ENCODE measurements around the gene ATP5ME. TPM values are rescaled to one million over a fixed set of nuclear protein-coding genes. Genes with fewer than 3 reads are reported as not detected.

The ATP5ME gene
- total RNA-seq, 1 experiment from 2014 or later, result 425 TPM

DNA sequence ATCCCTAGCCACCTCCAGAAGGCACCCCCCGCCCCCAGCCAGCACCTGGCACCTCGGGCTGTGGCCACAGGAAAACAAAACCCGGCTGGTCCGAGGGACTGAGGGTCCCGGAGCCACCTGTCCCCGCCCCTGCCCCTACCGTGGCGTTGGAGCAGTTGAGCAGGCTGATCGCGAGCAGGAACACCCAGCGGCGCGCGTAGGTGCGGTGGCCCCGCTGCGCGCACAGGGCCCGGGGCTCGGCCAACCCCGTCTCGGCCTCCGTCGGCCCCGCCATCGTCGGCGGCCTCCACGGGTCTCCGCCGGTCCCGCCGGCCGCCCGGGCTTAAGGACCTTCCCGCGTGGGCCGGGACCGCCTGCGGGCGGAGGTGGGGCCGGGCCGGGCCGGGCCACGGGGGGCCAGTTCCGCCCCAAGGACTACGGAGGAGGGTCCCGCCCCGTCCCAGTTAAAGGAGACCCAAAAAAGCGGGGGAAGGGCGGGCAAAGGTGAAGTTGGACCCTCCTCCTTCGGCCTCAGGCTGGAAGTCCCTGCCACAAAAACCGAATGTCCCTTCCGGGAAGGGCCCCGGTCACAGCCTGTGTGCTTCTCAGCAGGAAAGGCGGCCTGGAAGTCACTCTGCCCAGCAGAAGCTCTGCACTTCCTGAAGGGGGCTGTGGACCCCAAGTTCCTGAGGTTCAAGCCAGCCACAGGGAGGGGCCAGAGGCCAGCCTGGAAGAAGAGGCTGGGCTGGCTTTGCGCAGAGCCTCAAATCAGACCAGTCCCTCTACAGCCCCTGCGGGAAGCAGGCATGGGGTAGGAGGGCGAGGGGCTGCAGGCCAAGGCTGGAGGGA, 15.0 kb upstream of the ATP5ME start, which contains the start of gene SLC49A3:
SLC49A3 (minus strand) TSS at position 298 of the 828 bp plus-strand sequence; CDS start at position 274, 24 bp downstream.
- Histone ChIP-seq H4K5ac (ENCODE audit: insufficient read length, low read depth, low read length) (no peak within 1 kb of the TSS), H3K9ac (ENCODE audit: extremely low read depth, insufficient read length, low read length) (no peak within 1 kb of the TSS), H2BK5ac (ENCODE audit: insufficient read length, low read length) (no peak within 1 kb of the TSS), H3K27me3 (ENCODE audit: insufficient read depth, low read length) (no peaks in the 10 kb centered on the region), H2AK5ac (ENCODE audit: insufficient read length, low read length) (no peak within 1 kb of the TSS), H3K18ac (ENCODE audit: insufficient read length, low read depth, low read length) (peak within 1 kb of the TSS; percentile 3), H3K23me2 (ENCODE audit: insufficient read length, low read depth, low read length, poor library complexity, severe bottlenecking) (no peaks in the 10 kb centered on the region), H3K79me2 (ENCODE audit: insufficient read depth, low read length) (no peaks in the 10 kb centered on the region), H3K4me2 (ENCODE audit: insufficient read depth, insufficient read length, low read length) (peak within 1 kb of the TSS; percentile 20), H4K91ac (ENCODE audit: insufficient read length, low read depth, low read length) (no peak within 1 kb of the TSS), H4K8ac (replicated peaks; ENCODE audit: insufficient read length, low read depth, low read length) (no peak within 1 kb of the TSS), H3K9me3 (ENCODE audit: control insufficient read depth, low read depth, low read length) (no peaks in the 10 kb centered on the region), H2AFZ (ENCODE audit: low read length) (no peak within 1 kb of the TSS), H3K27ac (ENCODE audit: insufficient read length, low read depth, low read length) (no peak within 1 kb of the TSS), H3K79me1 (ENCODE audit: insufficient read depth, low read depth, low read length, poor library complexity, severe bottlenecking) (no peaks in the 10 kb centered on the region), H3K4me1 (ENCODE audit: insufficient read depth, low read length) (peaks cover 7% of the 10 kb centered on the region; the same call in 1 of the 2 replicates), H3K23ac (ENCODE audit: insufficient read length, low read depth, low read length) (no peak within 1 kb of the TSS), H2BK12ac (ENCODE audit: insufficient read length, low read depth, low read length) (no peak within 1 kb of the TSS), H2BK20ac (ENCODE audit: low read depth, low read length, poor library complexity, severe bottlenecking) (no peak within 1 kb of the TSS), H2BK120ac (ENCODE audit: low read depth, low read length, poor library complexity, severe bottlenecking) (no peak within 1 kb of the TSS), H3T11ph (ENCODE audit: low read length) (no peak within 1 kb of the TSS), H2BK15ac (ENCODE audit: low read depth, low read length) (no peak within 1 kb of the TSS), H3K14ac (ENCODE audit: insufficient read depth, low read length) (peak within 1 kb of the TSS; percentile 44; the same call in 1 of the 2 replicates), H4K20me1 (ENCODE audit: control insufficient read depth, insufficient read depth, insufficient read length) (no peaks in the 10 kb centered on the region), H3K56ac (ENCODE audit: insufficient read length, low read depth, low read length) (no peak within 1 kb of the TSS), H3K4ac (ENCODE audit: low read depth, low read length) (no peak within 1 kb of the TSS)
- Mint-ChIP-seq H3K9me3 (no peaks in the 10 kb centered on the region; a peak in 1 of 5 replicates), H3K36me3 (ENCODE audit: insufficient read depth in 1 of 3, low read depth in 3 of 3) (peaks cover 0 to 3% (median 0%) of the 10 kb centered on the region in 3 experiments; a peak in 1 of 7 replicates), H3K27ac (no peak within 1 kb of the TSS), H3K4me1 (peaks cover 15 to 38% of the 10 kb centered on the region in 2 experiments), H3K27me3 (ENCODE audit: low read depth) (peaks cover 6% of the 10 kb centered on the region), H3K4me3 (peak within 1 kb of the TSS; percentile 55 to 60)
- WGBS (ENCODE audit: extremely low coverage, insufficient read length, low lambda C conversion rate), result no CpG with 5 or more reads among the region's 59 CpGs
- DNase-seq, result peak; percentile 69
- TF ChIP-seq, protein P1, sequence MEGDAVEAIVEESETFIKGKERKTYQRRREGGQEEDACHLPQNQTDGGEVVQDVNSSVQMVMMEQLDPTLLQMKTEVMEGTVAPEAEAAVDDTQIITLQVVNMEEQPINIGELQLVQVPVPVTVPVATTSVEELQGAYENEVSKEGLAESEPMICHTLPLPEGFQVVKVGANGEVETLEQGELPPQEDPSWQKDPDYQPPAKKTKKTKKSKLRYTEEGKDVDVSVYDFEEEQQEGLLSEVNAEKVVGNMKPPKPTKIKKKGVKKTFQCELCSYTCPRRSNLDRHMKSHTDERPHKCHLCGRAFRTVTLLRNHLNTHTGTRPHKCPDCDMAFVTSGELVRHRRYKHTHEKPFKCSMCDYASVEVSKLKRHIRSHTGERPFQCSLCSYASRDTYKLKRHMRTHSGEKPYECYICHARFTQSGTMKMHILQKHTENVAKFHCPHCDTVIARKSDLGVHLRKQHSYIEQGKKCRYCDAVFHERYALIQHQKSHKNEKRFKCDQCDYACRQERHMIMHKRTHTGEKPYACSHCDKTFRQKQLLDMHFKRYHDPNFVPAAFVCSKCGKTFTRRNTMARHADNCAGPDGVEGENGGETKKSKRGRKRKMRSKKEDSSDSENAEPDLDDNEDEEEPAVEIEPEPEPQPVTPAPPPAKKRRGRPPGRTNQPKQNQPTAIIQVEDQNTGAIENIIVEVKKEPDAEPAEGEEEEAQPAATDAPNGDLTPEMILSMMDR (conservative IDR thresholded peaks at IDR 0.05), result peak; percentile 16; the same call in 1 of the 3 replicates

Data from H9 (cell line).